Spleen (tissue), 7 donors: Measurements from ENCODE around the gene GUCA2A.

Source experiments
- CTCF ChIP-seq, 11 experiments: fragments of 200-600 bp in 7 of 11; fragments of 450-650 bp in 4 of 11; sonication (generic) in 4 of 11; IDR thresholded peaks in 8 of 11; conservative IDR thresholded peaks in 3 of 11; 1 replicate in 7 of 11; 2 replicates in 4 of 11; pipeline versions ENCODE4 v1.4.0 to v1.8.0; 2016 to 2021; ENCODE audit warnings: antibody characterized with exemption in 11 of 11, inconsistent platforms in 4 of 11, mild to moderate bottlenecking in 1 of 11
- POLR2AphosphoS5 ChIP-seq, 3 donors: sonication (generic); formaldehyde crosslinking; IDR thresholded peaks; one replicate each; pipeline ENCODE4 v1.5.1; 2017; ENCODE audit warnings: antibody characterized with exemption in 3 of 3
- donor health status: DM: no; HTN: no; CAD: no; lungs with moderate emphysema.
- donor health status: DM: no; HTN: no; CAD: no.
- donor health status: DM: no; HTN: no; CAD: no.

DNA sequence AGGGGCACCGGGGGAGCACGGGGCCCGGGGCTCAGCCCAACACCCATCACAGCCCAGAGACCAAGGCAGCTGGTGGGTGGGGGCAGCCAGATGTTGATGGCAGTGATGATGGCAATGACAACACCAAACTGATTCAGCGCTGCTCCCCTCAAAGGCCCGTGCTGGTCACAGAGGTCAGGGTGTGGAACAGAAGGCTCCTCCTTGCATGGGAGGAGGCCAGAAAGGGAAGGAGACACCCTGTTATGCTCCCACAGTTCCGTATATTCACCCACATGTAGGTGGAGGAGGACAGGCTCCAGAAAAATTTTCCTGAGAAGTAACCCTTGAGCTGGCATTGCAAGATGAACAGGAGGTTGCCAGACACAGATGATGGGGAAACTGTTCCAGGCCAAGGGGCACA lies 10.9 kb downstream of the GUCA2A start:
- TF ChIP-seq POLR2AphosphoS5 (IDR thresholded peaks at IDR 0.05) (no peak), CTCF (IDR thresholded peaks at IDR 0.05 in 8 of 11, conservative IDR thresholded peaks at IDR 0.05 in 3 of 11) (no peak)
